ENCODE results near the gene LGR4. TPM values are rescaled to one million over a fixed set of nuclear protein-coding genes. Genes with fewer than 3 reads are reported as not detected.

The LGR4 gene
- total and polyA plus RNA-seq, 2 donors (not counting 1 experiment from before 2014, with no cell fraction given): 0.92 to 3.3 TPM

- no peak for DNase-seq
- Histone ChIP-seq H3K79me2 (ENCODE audit: control insufficient read depth, insufficient read depth, low read length) (no peaks in the 10 kb centered on the region), H3K4me1 (ENCODE audit: control insufficient read depth in 2 of 2, insufficient read depth in 2 of 2, low read length in 2 of 2) (no peaks in the 10 kb centered on the region), H3K27ac (ENCODE audit: low read length in 2 of 2) (no peak overlapping the region), H3K9me3 (ENCODE audit: control extremely low read depth in 1 of 3, control insufficient read depth in 2 of 3, insufficient read depth in 1 of 3, low read length in 2 of 3) (no peaks in the 10 kb centered on the region), H3K4me2 (replicated peaks; ENCODE audit: low read depth, low read length, poor library complexity, severe bottlenecking) (no peak overlapping the region), H3K4me3 (ENCODE audit: control extremely low read depth in 1 of 5, extremely low read depth in 1 of 5, insufficient read depth in 1 of 5, low read depth in 2 of 5, low read length in 4 of 5) (no peak overlapping the region), H2AFZ (ENCODE audit: insufficient read depth, low read depth, low read length, poor library complexity, severe bottlenecking) (no peak overlapping the region), H4K20me1 (ENCODE audit: control insufficient read depth, insufficient read depth, low read length, poor library complexity, severe bottlenecking) (no peaks in the 10 kb centered on the region), H3K36me3 (replicated peaks in 1 of 2; ENCODE audit: control extremely low read depth in 1 of 2, control insufficient read depth in 1 of 2, extremely low read depth in 1 of 2, insufficient read depth in 2 of 2, low read length in 1 of 2) (no peaks in the 10 kb centered on the region), H3K27me3 (replicated peaks in 1 of 4; ENCODE audit: control extremely low read depth in 1 of 4, control insufficient read depth in 3 of 4, insufficient read depth in 4 of 4, low read length in 3 of 4) (no peaks in the 10 kb centered on the region), H3K9ac (ENCODE audit: low read length) (no peak overlapping the region)
- H3K4me1 Mint-ChIP-seq: no peaks in the 10 kb centered on the region
- no peak overlapping the region for H3K27ac Mint-ChIP-seq
- no peaks in the 10 kb centered on the region for H3K27me3 Mint-ChIP-seq
- no peak overlapping the region for H3K4me3 Mint-ChIP-seq
- TF ChIP-seq CTCF (IDR thresholded peaks at IDR 0.05) (no peak), EZH2 (IDR thresholded peaks at IDR 0.05; ENCODE audit: borderline replicate concordance, insufficient read depth, low read depth, low read length, poor library complexity, severe bottlenecking) (no peak)
- intact Hi-C loops (cut with micrococcal nuclease): no loop called here
- ChIA-PET CTCF (no interaction called here), POLR2A (no interaction called here)
- 75% methylated on average over 5 of the region's 5 CpGs for whole genome bisulfite sequencing (ENCODE audit: insufficient coverage)
- ATAC-seq (ENCODE audit: low read depth): no peak
- H3K9me3 Mint-ChIP-seq (ENCODE audit: insufficient read depth): no peaks in the 10 kb centered on the region
These were observed 91.3 kb downstream of the LGR4 start for GRCh38 chr11:27381238-27381666.

DNA sequence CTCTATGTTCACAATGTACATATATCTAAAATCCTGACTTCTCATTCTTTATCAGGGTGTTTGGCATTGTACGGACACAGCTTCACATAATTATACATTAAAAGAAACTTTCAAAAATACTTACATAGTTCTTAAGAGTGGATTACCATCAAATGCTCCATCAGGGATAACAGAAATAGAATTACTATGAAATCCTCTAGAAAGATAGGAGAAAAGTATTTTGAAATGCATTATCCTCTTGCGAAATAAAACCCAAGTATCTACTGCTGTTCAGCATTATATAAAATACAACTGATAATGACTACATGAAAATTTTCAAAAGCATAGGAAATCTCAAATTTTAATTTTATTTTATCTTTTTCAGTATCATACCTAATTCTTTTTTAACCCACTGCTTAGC, 91.8 kb downstream of the LGR4 start:
- Histone ChIP-seq H3K4me2 (replicated peaks; ENCODE audit: low read depth, low read length, poor library complexity, severe bottlenecking) (no peak overlapping the region), H3K27me3 (replicated peaks in 1 of 4; ENCODE audit: control extremely low read depth in 1 of 4, control insufficient read depth in 3 of 4, insufficient read depth in 4 of 4, low read length in 3 of 4) (no peaks in the 10 kb centered on the region), H3K79me2 (ENCODE audit: control insufficient read depth, insufficient read depth, low read length) (no peaks in the 10 kb centered on the region), H3K27ac (ENCODE audit: low read length in 2 of 2) (no peak overlapping the region), H3K4me1 (ENCODE audit: control insufficient read depth in 2 of 2, insufficient read depth in 2 of 2, low read length in 2 of 2) (no peaks in the 10 kb centered on the region), H3K9ac (ENCODE audit: low read length) (no peak overlapping the region), H4K20me1 (ENCODE audit: control insufficient read depth, insufficient read depth, low read length, poor library complexity, severe bottlenecking) (no peaks in the 10 kb centered on the region), H3K9me3 (ENCODE audit: control extremely low read depth in 1 of 3, control insufficient read depth in 2 of 3, insufficient read depth in 1 of 3, low read length in 2 of 3) (no peaks in the 10 kb centered on the region), H3K36me3 (replicated peaks in 1 of 2; ENCODE audit: control extremely low read depth in 1 of 2, control insufficient read depth in 1 of 2, extremely low read depth in 1 of 2, insufficient read depth in 2 of 2, low read length in 1 of 2) (no peaks in the 10 kb centered on the region), H3K4me3 (ENCODE audit: control extremely low read depth in 1 of 5, extremely low read depth in 1 of 5, insufficient read depth in 1 of 5, low read depth in 2 of 5, low read length in 4 of 5) (no peak overlapping the region), H2AFZ (ENCODE audit: insufficient read depth, low read depth, low read length, poor library complexity, severe bottlenecking) (no peak overlapping the region)
- Mint-ChIP-seq H3K9me3 (ENCODE audit: insufficient read depth) (no peaks in the 10 kb centered on the region), H3K27ac (no peak overlapping the region), H3K4me1 (no peaks in the 10 kb centered on the region), H3K27me3 (no peaks in the 10 kb centered on the region), H3K4me3 (no peak overlapping the region)
- TF ChIP-seq EZH2 (IDR thresholded peaks at IDR 0.05; ENCODE audit: borderline replicate concordance, insufficient read depth, low read depth, low read length, poor library complexity, severe bottlenecking) (no peak), CTCF (IDR thresholded peaks at IDR 0.05) (no peak)
- CTCF ChIA-PET: no interaction called here
- WGBS (ENCODE audit: insufficient coverage): no CpG with 5 or more reads among the region's 2 CpGs
- DNase-seq (no peak), ATAC-seq (ENCODE audit: low read depth) (no peak)
- POLR2A ChIA-PET: no interaction called here
- intact Hi-C loops (cut with micrococcal nuclease): no loop called here
